Lower leg skin (tissue), 4 donors: Measurements from ENCODE around the gene UBE2Q1. TPM values are rescaled to one million over a fixed set of nuclear protein-coding genes. Genes with fewer than 3 reads are reported as not detected.
"Not testable (repeated sequence)": the region's sequence is repeated elsewhere in the genome, so short reads cannot be mapped to it uniquely, and the experiment has no call there.

Experiments
- DNase-seq, 2 donors: peaks; one replicate each; pipeline ENCODE4 v3.0.0-alpha.2; 2019; ENCODE audit warnings: low spot score in 2 of 2
- H3K4me3 ChIP-seq: fragments of 200-600 bp; sonication (generic); 2 replicates; pipeline ENCODE4 v1.5.1; 2017; ENCODE audit warnings: mild to moderate bottlenecking, low read depth; ENCODE audit not compliant: poor library complexity, severe bottlenecking
- CTCF ChIP-seq, 3 donors: fragments of 450-650 bp; IDR thresholded peaks; one replicate each; pipeline ENCODE4 v1.5.1; 2016; ENCODE audit warnings: antibody characterized with exemption in 3 of 3, mild to moderate bottlenecking in 3 of 3, moderate library complexity in 2 of 3
- POLR2A ChIP-seq, 2 donors: fragments of 450-650 bp; IDR thresholded peaks; one replicate each; pipeline ENCODE4 v1.6.1; 2016 to 2017; ENCODE audit warnings: antibody characterized with exemption in 2 of 2, mild to moderate bottlenecking in 1 of 2, moderate library complexity in 1 of 2
- WGBS, 2 donors: methylation state at CpG; one replicate each; pipeline ENCODE4 v1.1.5; 2018; 5-methylcytosine and 5-hydroxymethylcytosine counted together
- intact Hi-C: fragments of 100-400 bp; cut with DNase I; formaldehyde crosslinking; loops from one replicate; pipeline ENCODE4 v1.15.0; 2023; ENCODE audit warnings: low total_unique reads
- total RNA-seq, 4 donors: library from RNA; depleted of rRNA; stranded (reverse); fragments of >200 nt; gene quantifications; one replicate each; pipeline ENCODE4 v1.1.0, GENCODE V29; 2016

Gene UBE2Q1
- total RNA-seq, 4 donors from 2014 or later: 24.1 to 40.0 (median 32.2) TPM

GRCh38 chr1:154533952-154534844 is 24.3 kb downstream of the UBE2Q1 start:
- WGBS, 2 donors: 58 to 61% methylated on average over 11 of the region's 11 CpGs
- H3K4me3 ChIP-seq: no peak overlapping the region
- intact Hi-C loops: no loop called here
- no peak for TF ChIP-seq POLR2A (IDR thresholded peaks at IDR 0.05)
- no peak for TF ChIP-seq CTCF (IDR thresholded peaks at IDR 0.05)
- DNase-seq: no peak

- DNase-seq, H3K4me3 ChIP-seq, intact Hi-C loops: not testable (repeated sequence)
- WGBS, 2 donors: 95 to 98% methylated on average over 12 of the region's 13 CpGs
Measured at GRCh38 chr1:154531950-154532349, 26.5 kb downstream of the UBE2Q1 start.

GRCh38 chr1:154529308-154529707 is 29.2 kb downstream of the UBE2Q1 start:
- 92 to 95% methylated on average over 6 of the region's 6 CpGs for WGBS, 2 donors
- intact Hi-C loops: no loop called here
- no peak for TF ChIP-seq POLR2A (IDR thresholded peaks at IDR 0.05)
- no peak for TF ChIP-seq CTCF (IDR thresholded peaks at IDR 0.05)
- no peak overlapping the region for H3K4me3 ChIP-seq
- DNase-seq: no peak

DNA sequence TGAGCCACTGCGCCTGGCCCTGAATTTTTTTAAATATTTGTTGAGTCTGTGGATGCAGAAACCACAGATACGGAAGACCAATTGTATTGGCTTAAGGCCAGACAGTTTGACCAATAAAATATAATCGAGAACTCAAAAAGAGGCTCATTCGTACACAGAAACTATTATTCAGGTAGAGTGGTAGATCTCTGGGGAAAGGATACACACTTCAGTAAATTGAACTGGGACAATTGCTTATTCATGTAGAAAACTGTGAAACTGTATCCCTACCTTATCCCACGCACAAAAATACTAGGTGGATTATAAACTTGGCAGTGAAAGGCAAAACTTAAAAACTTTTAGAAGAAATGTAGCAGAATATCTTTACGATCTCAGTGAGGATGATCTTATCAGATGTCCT is 31.3 kb downstream of the UBE2Q1 start:
- no peak overlapping the region for H3K4me3 ChIP-seq
- no peak for DNase-seq
- no peak for TF ChIP-seq POLR2A (IDR thresholded peaks at IDR 0.05)
- no peak for TF ChIP-seq CTCF (IDR thresholded peaks at IDR 0.05)
- intact Hi-C loops: no loop called here
- WGBS, 2 donors: 72 to 75% methylated on average over 6 of the region's 6 CpGs

DNA sequence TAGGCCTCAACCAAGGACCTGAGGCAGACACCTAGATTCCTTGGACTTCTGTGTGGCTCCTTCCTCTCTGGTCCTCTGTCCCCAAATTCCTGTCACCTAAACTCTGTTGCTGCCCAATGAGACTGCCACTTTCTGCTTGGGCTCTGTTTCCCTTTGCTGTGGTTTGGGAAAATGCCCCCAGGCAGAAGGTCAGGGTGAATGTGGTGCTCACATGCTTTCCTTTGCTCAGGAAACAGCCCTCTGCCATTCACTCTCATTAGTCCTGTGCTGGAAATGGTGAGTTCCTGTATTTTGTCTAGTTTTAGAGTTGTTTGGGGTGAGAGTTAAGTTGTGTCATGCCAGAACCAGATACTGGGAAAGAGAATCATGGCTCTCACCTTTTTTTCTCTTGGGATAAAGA is 33.6 kb downstream of the UBE2Q1 start:
- TF ChIP-seq CTCF (IDR thresholded peaks at IDR 0.05): no peak
- no peak overlapping the region for H3K4me3 ChIP-seq
- intact Hi-C loops: no loop called here
- DNase-seq: no peak

DNA sequence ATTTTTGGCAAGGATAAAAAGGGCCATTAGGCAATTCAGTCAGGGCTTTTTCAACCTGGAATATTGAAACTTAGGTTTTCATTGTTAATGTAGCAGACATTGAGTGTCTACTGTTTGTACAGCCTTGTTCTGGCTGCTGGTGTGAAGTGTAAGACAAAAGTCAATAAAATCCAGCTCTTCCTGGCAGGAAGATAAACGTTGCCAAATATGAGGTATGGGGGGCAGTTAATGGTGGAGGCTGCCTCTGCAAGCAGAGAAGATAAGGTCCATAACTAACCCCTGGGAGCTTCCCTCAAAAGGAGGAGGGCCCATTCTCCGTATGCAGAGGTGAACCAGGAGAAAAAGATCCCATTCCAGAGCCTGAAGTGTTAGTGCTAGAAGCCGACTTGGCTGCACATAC is 36.8 kb downstream of the UBE2Q1 start:
- 53 to 67% methylated on average over 3 of the region's 3 CpGs for WGBS, 2 donors
- DNase-seq: no peak
- no peak overlapping the region for H3K4me3 ChIP-seq
- intact Hi-C loops: no loop called here
- no peak for TF ChIP-seq POLR2A (IDR thresholded peaks at IDR 0.05)
- TF ChIP-seq CTCF (IDR thresholded peaks at IDR 0.05): no peak
